Upper lobe of left lung (tissue), 6 donors: ENCODE measurements around the gene FEM1C. TPM values are rescaled to one million over a fixed set of nuclear protein-coding genes. Genes with fewer than 3 reads are reported as not detected.
A peak's percentile ranks its signal among the peaks of the same experiment; 100 is the strongest.

Experiments
- ATAC-seq, 2 donors: fragments of 200-7000 bp; cut with Tn5 transposase; one replicate each; pipeline ENCODE4 v1.9.1; 2022; ENCODE audit warnings: mild to moderate bottlenecking in 2 of 2, moderate library complexity in 2 of 2; ENCODE audit not compliant: low FRiP score in 2 of 2
- DNase-seq, 2 donors: peaks; one replicate each; pipeline ENCODE4 v3.0.0-alpha.2; 2019 to 2020
- H3K27ac ChIP-seq, 4 donors: fragments of 200-600 bp; sonication (generic); one replicate each; pipeline ENCODE4 v1.5.1; 2016 to 2019
- H3K27me3 ChIP-seq, 4 donors: fragments of 200-600 bp; sonication (generic); one replicate each; pipeline ENCODE4 v1.5.1; 2017 to 2019
- H3K36me3 ChIP-seq, 4 donors: fragments of 200-600 bp; sonication (generic); one replicate each; pipeline ENCODE4 v1.5.1; 2016 to 2019
- H3K4me1 ChIP-seq, 4 donors: fragments of 200-600 bp; sonication (generic); one replicate each; pipeline ENCODE4 v1.5.1; 2018 to 2019
- H3K4me3 ChIP-seq, 4 donors: fragments of 200-600 bp; sonication (generic); one replicate each; pipeline ENCODE4 v1.5.1; 2017 to 2019; ENCODE audit warnings: mild to moderate bottlenecking in 2 of 4, moderate library complexity in 1 of 4
- H3K9me3 ChIP-seq, 4 donors: fragments of 200-600 bp; sonication (generic); one replicate each; pipeline ENCODE4 v1.5.1; 2018 to 2019
- CTCF ChIP-seq, 6 experiments: fragments of 450-650 bp in 4 of 6; fragments of 200-600 bp in 2 of 6; sonication (generic) in 2 of 6; IDR thresholded peaks; one replicate each; pipeline ENCODE4 v1.5.1; 2016 to 2019; ENCODE audit warnings: antibody characterized with exemption in 6 of 6
- EP300 ChIP-seq, 4 donors: sonication (generic); formaldehyde crosslinking; IDR thresholded peaks; one replicate each; pipeline ENCODE4 v1.5.1; 2017; ENCODE audit warnings: antibody characterized with exemption in 4 of 4, control low read depth in 2 of 4
- POLR2A ChIP-seq, 4 donors: fragments of 450-650 bp; IDR thresholded peaks; one replicate each; pipeline ENCODE4 v1.5.1; 2016 to 2017; ENCODE audit warnings: antibody characterized with exemption in 4 of 4, mild to moderate bottlenecking in 2 of 4
- POLR2AphosphoS5 ChIP-seq, 2 donors: sonication (generic); formaldehyde crosslinking; IDR thresholded peaks; one replicate each; pipeline ENCODE4 v1.5.1; 2017; ENCODE audit warnings: antibody characterized with exemption in 2 of 2
- WGBS, 2 donors: methylation state at CpG; one replicate each; pipeline ENCODE4 v1.1.5; 2017 to 2018; 5-methylcytosine and 5-hydroxymethylcytosine counted together
- total RNA-seq, 6 donors: library from RNA; depleted of rRNA in 4 of 6; stranded (reverse); fragments of >200 nt in 4 of 6; gene quantifications; one replicate each; pipeline versions ENCODE4 v1.1.0 to v1.2.1, GENCODE V29; 2016 to 2021
- donor health status: DM: no; HTN: no; CAD: no; lungs with moderate emphysema.
- donor health status: DM: no; HTN: yes; CAD: no; lungs with severe emphysema.

Gene FEM1C
- total RNA-seq, 6 donors from 2014 or later: 9.7 to 39.8 (median 24.5) TPM

- Histone ChIP-seq H3K9me3 (peaks cover 0 to 9% (median 5%) of the 10 kb centered on the region in 4 donors), H3K4me3 (peak overlapping the region; percentile 7 to 90 (median 82)), H3K36me3 (peaks cover 0 to 11% (median 0%) of the 10 kb centered on the region in 4 donors), H3K27me3 (no peaks in the 10 kb centered on the region), H3K4me1 (peaks cover 21 to 39% (median 27%) of the 10 kb centered on the region in 4 donors), H3K27ac (peak overlapping the region; percentile 94 to 99 (median 98))
- TF ChIP-seq EP300 (IDR thresholded peaks at IDR 0.05) (no peak), POLR2AphosphoS5 (IDR thresholded peaks at IDR 0.05) (no peak), POLR2A (IDR thresholded peaks at IDR 0.05) (no peak), CTCF (IDR thresholded peaks at IDR 0.05) (no peak)
- peak in 1 of 2 donors; percentile 59 for DNase-seq
- ATAC-seq: peak; percentile 39 to 74
- 0% methylated on average over 16 to 17 of the region's 20 CpGs for WGBS, 2 donors
Observed at GRCh38 chr5:115544043-115544435, 536 bp downstream of the FEM1C start.

- no peak for DNase-seq
- 5 to 13% methylated on average over 15 of the region's 15 CpGs for WGBS, 2 donors
Observed at GRCh38 chr5:115543365-115544042, 1.1 kb downstream of the FEM1C start.

GRCh38 chr5:115542651-115543364 lies 1.8 kb downstream of the FEM1C start:
- H3K4me3 ChIP-seq: peak overlapping the region; percentile 8 to 90 (median 82)
- ATAC-seq: no peak
- WGBS, 2 donors: 46% methylated on average over 10 of the region's 10 CpGs
- no peak for TF ChIP-seq EP300 (IDR thresholded peaks at IDR 0.05)
- TF ChIP-seq CTCF (IDR thresholded peaks at IDR 0.05): no peak
- TF ChIP-seq POLR2A (IDR thresholded peaks at IDR 0.05): no peak
- no peak for TF ChIP-seq POLR2AphosphoS5 (IDR thresholded peaks at IDR 0.05)
- DNase-seq: no peak
- H3K9me3 ChIP-seq: peaks cover 0 to 9% (median 5%) of the 10 kb centered on the region in 4 donors
- peak overlapping the region; percentile 94 to 99 (median 98) for H3K27ac ChIP-seq
- H3K36me3 ChIP-seq: peaks cover 0 to 13% (median 0%) of the 10 kb centered on the region in 4 donors
- H3K4me1 ChIP-seq: peaks cover 31 to 51% (median 38%) of the 10 kb centered on the region in 4 donors
- no peaks in the 10 kb centered on the region for H3K27me3 ChIP-seq

More at GRCh38 chr5:115543365-115544042, 1.1 kb downstream of the FEM1C start:
- Histone ChIP-seq H3K36me3 (peaks cover 0 to 13% (median 0%) of the 10 kb centered on the region in 4 donors), H3K9me3 (peaks cover 0 to 9% (median 5%) of the 10 kb centered on the region in 4 donors), H3K4me3 (peak overlapping the region; percentile 7 to 90 (median 82)), H3K27ac (peak overlapping the region; percentile 94 to 99 (median 98)), H3K4me1 (peaks cover 26 to 44% (median 32%) of the 10 kb centered on the region in 4 donors), H3K27me3 (no peaks in the 10 kb centered on the region)
- TF ChIP-seq POLR2A (IDR thresholded peaks at IDR 0.05) (no peak), POLR2AphosphoS5 (IDR thresholded peaks at IDR 0.05) (peak in 1 of 2 donors; percentile 35)
- ATAC-seq: peak; percentile 3 to 54

- ATAC-seq (no peak), DNase-seq (no peak)
- Histone ChIP-seq H3K27me3 (no peaks in the 10 kb centered on the region), H3K9me3 (peaks cover 0 to 9% (median 5%) of the 10 kb centered on the region in 4 donors), H3K4me3 (peak overlapping the region; percentile 8 to 90 (median 82)), H3K4me1 (peaks cover 38 to 59% (median 44%) of the 10 kb centered on the region in 4 donors), H3K36me3 (peaks cover 0 to 13% (median 0%) of the 10 kb centered on the region in 4 donors), H3K27ac (peak overlapping the region in 3 of 4 donors; percentile 94 to 99 (median 99))
- WGBS, 2 donors: 10 to 27% methylated on average over 2 of the region's 2 CpGs
- TF ChIP-seq CTCF (IDR thresholded peaks at IDR 0.05) (no peak), POLR2A (IDR thresholded peaks at IDR 0.05) (no peak), POLR2AphosphoS5 (IDR thresholded peaks at IDR 0.05) (no peak), EP300 (IDR thresholded peaks at IDR 0.05) (no peak)
Observed at GRCh38 chr5:115542086-115542485, 2.5 kb downstream of the FEM1C start.

GRCh38 chr5:115541611-115542010 lies 3.0 kb downstream of the FEM1C start:
- TF ChIP-seq EP300 (IDR thresholded peaks at IDR 0.05) (no peak), CTCF (IDR thresholded peaks at IDR 0.05) (no peak), POLR2AphosphoS5 (IDR thresholded peaks at IDR 0.05) (no peak), POLR2A (IDR thresholded peaks at IDR 0.05) (no peak)
- 29 to 39% methylated on average over 2 of the region's 2 CpGs for WGBS, 2 donors
- Histone ChIP-seq H3K9me3 (peaks cover 0 to 8% (median 5%) of the 10 kb centered on the region in 4 donors), H3K27ac (peak overlapping the region in 3 of 4 donors; percentile 94 to 99 (median 99)), H3K4me1 (peaks cover 38 to 63% (median 47%) of the 10 kb centered on the region in 4 donors), H3K27me3 (no peaks in the 10 kb centered on the region), H3K4me3 (peak overlapping the region; percentile 8 to 90 (median 82)), H3K36me3 (peaks cover 0 to 13% (median 0%) of the 10 kb centered on the region in 4 donors)
- no peak for DNase-seq
- ATAC-seq: no peak
